ENCODE data around the gene IGF2BP2.
A peak's percentile ranks its signal among the peaks of the same experiment; 100 is the strongest.
"Not testable (repeated sequence)": the region's sequence is repeated elsewhere in the genome, so short reads cannot be mapped to it uniquely, and the experiment has no call there.

Gene IGF2BP2

GRCh38 chr3:185639632-185640206, 185.1 kb downstream of the IGF2BP2 start:
- no peak for DNase-seq (ENCODE audit: low spot score)
- Histone ChIP-seq H3K36me3 (ENCODE audit: low read depth) (peaks cover under 1% of the 10 kb centered on the region; the same call in 1 of the 2 replicates), H3K27ac (ENCODE audit: poor library complexity, severe bottlenecking) (no peak overlapping the region), H3K4me1 (ENCODE audit: insufficient read depth, poor library complexity, severe bottlenecking) (peaks cover 5% of the 10 kb centered on the region), H3K27me3 (ENCODE audit: insufficient read depth, poor library complexity, severe bottlenecking) (no peaks in the 10 kb centered on the region), H3K4me3 (ENCODE audit: severe bottlenecking) (no peak overlapping the region), H3K9me3 (ENCODE audit: severe bottlenecking) (no peaks in the 10 kb centered on the region)
- no peak for ATAC-seq (ENCODE audit: low read depth)
- no peak for TF ChIP-seq CTCF (IDR thresholded peaks at IDR 0.05; ENCODE audit: poor library complexity, severe bottlenecking)

GRCh38 chr3:185638651-185639050, 186.2 kb downstream of the IGF2BP2 start:
- not testable (repeated sequence) for H3K27ac ChIP-seq (ENCODE audit: poor library complexity, severe bottlenecking); H3K36me3 ChIP-seq (ENCODE audit: low read depth); H3K4me3 ChIP-seq (ENCODE audit: severe bottlenecking); H3K4me1 ChIP-seq (ENCODE audit: insufficient read depth, poor library complexity, severe bottlenecking); ATAC-seq (ENCODE audit: low read depth); DNase-seq (ENCODE audit: low spot score); H3K9me3 ChIP-seq (ENCODE audit: severe bottlenecking); H3K27me3 ChIP-seq (ENCODE audit: insufficient read depth, poor library complexity, severe bottlenecking)

GRCh38 chr3:185637388-185637787, 187.5 kb downstream of the IGF2BP2 start:
- no peaks in the 10 kb centered on the region for H3K27me3 ChIP-seq (ENCODE audit: insufficient read depth, poor library complexity, severe bottlenecking)
- H3K4me3 ChIP-seq (ENCODE audit: severe bottlenecking) = no peak overlapping the region
- no peaks in the 10 kb centered on the region for H3K36me3 ChIP-seq (ENCODE audit: low read depth)
- TF ChIP-seq CTCF (IDR thresholded peaks at IDR 0.05; ENCODE audit: poor library complexity, severe bottlenecking) = no peak
- ATAC-seq (ENCODE audit: low read depth) (peak; percentile 6; the same call in 1 of the 3 replicates), DNase-seq (ENCODE audit: low spot score) (no peak)
- no peaks in the 10 kb centered on the region for H3K9me3 ChIP-seq (ENCODE audit: severe bottlenecking)
- H3K27ac ChIP-seq (ENCODE audit: poor library complexity, severe bottlenecking) = no peak overlapping the region
- H3K4me1 ChIP-seq (ENCODE audit: insufficient read depth, poor library complexity, severe bottlenecking) = peaks cover 5% of the 10 kb centered on the region

DNA sequence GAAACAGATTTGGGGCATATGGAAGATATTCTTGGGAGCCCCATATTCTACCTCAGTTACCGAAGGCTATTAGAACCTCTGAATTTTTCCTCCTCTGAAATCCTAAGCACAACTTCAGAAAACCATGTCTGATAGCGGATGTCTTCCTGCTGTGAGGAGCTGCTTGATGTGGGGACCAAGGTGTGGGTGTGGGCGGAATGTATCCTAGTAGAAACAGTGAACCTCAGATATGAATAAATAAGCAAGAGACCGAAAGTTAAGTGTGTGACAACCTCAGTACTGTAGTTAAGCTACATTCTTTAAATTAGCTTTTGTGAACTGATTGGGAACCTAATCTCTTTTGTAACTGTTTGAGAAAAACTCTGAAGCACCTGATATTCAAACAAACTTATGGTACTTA, 191.8 kb downstream of the IGF2BP2 start:
- H3K4me3 ChIP-seq (ENCODE audit: severe bottlenecking) = no peak overlapping the region
- peaks cover 22% of the 10 kb centered on the region for H3K36me3 ChIP-seq (ENCODE audit: low read depth)
- H3K27ac ChIP-seq (ENCODE audit: poor library complexity, severe bottlenecking) = no peak overlapping the region
- no peaks in the 10 kb centered on the region for H3K9me3 ChIP-seq (ENCODE audit: severe bottlenecking)
- DNase-seq (ENCODE audit: low spot score) = no peak
- peaks cover 16% of the 10 kb centered on the region for H3K4me1 ChIP-seq (ENCODE audit: insufficient read depth, poor library complexity, severe bottlenecking)
- TF ChIP-seq CTCF (IDR thresholded peaks at IDR 0.05; ENCODE audit: poor library complexity, severe bottlenecking) = no peak
- no peak for ATAC-seq (ENCODE audit: low read depth)
- no peaks in the 10 kb centered on the region for H3K27me3 ChIP-seq (ENCODE audit: insufficient read depth, poor library complexity, severe bottlenecking)

- no peak overlapping the region for H3K4me3 ChIP-seq (ENCODE audit: severe bottlenecking)
- peaks cover 33% of the 10 kb centered on the region for H3K36me3 ChIP-seq (ENCODE audit: low read depth)
- H3K9me3 ChIP-seq (ENCODE audit: severe bottlenecking) = no peaks in the 10 kb centered on the region
- H3K4me1 ChIP-seq (ENCODE audit: insufficient read depth, poor library complexity, severe bottlenecking) = peaks cover 16% of the 10 kb centered on the region
- no peaks in the 10 kb centered on the region for H3K27me3 ChIP-seq (ENCODE audit: insufficient read depth, poor library complexity, severe bottlenecking)
- ATAC-seq (ENCODE audit: low read depth) = no peak
- DNase-seq (ENCODE audit: low spot score) = no peak
- no peak for TF ChIP-seq CTCF (IDR thresholded peaks at IDR 0.05; ENCODE audit: poor library complexity, severe bottlenecking)
- H3K27ac ChIP-seq (ENCODE audit: poor library complexity, severe bottlenecking) = no peak overlapping the region
Measured at GRCh38 chr3:185631508-185632206, 193.2 kb downstream of the IGF2BP2 start.

All from RWPE2 (cell line).